Tibial artery (tissue), 4 donors: ENCODE results near the gene CHIC1.
"Not testable (repeated sequence)": the region's sequence is repeated elsewhere in the genome, so short reads cannot be mapped to it uniquely, and the experiment has no call there.

ENCODE experiments used
- DNase-seq, 2 donors: peaks; one replicate each; pipeline ENCODE4 v3.0.0-alpha.2; 2019
- H3K27ac ChIP-seq, 2 donors: fragments of 200-600 bp; sonication (generic) in 1 of 2; 1 replicate in 1 of 2; 2 replicates in 1 of 2; pipeline ENCODE4 v1.5.1; 2018 to 2019; ENCODE audit warnings: mild to moderate bottlenecking in 1 of 2
- H3K27me3 ChIP-seq, 2 donors: fragments of 200-600 bp; sonication (generic) in 1 of 2; one replicate each; pipeline versions ENCODE4 v1.5.1 to v1.6.0; 2016 to 2019
- H3K36me3 ChIP-seq, 3 donors: fragments of 200-600 bp; sonication (generic) in 2 of 3; one replicate each; pipeline ENCODE4 v1.5.1; 2016 to 2019; ENCODE audit warnings: mild to moderate bottlenecking in 2 of 3
- H3K4me1 ChIP-seq, 4 donors: fragments of 200-600 bp; sonication (generic) in 2 of 4; 1 replicate in 3 of 4; 2 replicates in 1 of 4; pipeline ENCODE4 v1.5.1; 2016 to 2019
- H3K4me3 ChIP-seq, 2 donors: fragments of 200-600 bp; sonication (generic) in 1 of 2; 1 replicate in 1 of 2; 2 replicates in 1 of 2; pipeline ENCODE4 v1.5.1; 2018 to 2019; ENCODE audit warnings: mild to moderate bottlenecking in 2 of 2
- H3K9me3 ChIP-seq, 3 donors: fragments of 200-600 bp; sonication (generic) in 1 of 3; one replicate each; pipeline ENCODE4 v1.5.1; 2016 to 2019
- intact Hi-C: fragments of 100-400 bp; cut with DNase I; formaldehyde crosslinking; loops from one replicate; pipeline ENCODE4 v1.15.0; 2023; ENCODE audit warnings: low total_unique reads
- TF ChIP-seq, protein P1 (sequence below), 2 experiments: fragments of 200-600 bp in 1 of 2; fragments of 450-650 bp in 1 of 2; IDR thresholded peaks; one replicate each; pipeline ENCODE4 v1.5.1; 2017 to 2019; ENCODE audit warnings: antibody characterized with exemption in 2 of 2, mild to moderate bottlenecking in 1 of 2, moderate library complexity in 1 of 2

Gene CHIC1

DNA sequence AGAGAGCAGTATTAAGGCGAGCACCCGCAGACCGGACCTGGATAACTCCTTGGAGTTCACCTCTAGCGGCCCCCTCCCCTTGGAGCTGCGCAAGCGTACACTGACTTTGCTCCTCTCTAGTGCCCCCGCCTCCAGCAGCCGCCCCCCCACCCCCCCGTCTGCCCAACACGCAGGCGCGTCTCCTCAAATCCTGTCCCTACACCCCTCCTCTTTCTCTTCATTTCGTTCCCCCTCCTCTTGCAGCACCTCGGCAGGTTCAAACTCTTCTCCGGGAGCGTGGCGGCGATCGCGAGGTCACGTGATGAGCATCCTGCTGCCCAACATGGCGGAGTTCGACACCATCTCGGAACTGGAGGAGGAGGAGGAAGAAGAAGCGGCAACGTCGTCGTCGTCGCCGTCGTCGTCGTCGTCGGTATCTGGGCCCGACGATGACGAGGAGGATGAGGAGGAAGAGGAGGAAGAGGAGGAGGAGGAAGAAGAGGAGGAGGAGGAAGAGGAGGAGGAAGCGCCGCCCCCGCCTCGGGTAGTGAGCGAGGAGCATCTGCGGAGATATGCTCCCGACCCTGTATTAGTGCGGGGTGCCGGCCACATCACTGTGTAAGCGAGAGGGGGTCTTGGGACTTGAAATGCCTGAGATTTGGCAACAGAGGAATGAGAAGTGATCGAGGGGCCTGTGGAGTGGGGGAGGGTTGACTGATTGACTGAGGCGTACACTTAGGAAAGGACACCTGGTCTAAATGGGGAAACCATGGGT lies at the start of gene CHIC1:
Gene CHIC1 (plus strand): TSS at position 214 of the 754 bp plus-strand sequence. CDS start 88 bp downstream, at position 302.
- peak; percentile 51 to 79 for DNase-seq
- Histone ChIP-seq H3K4me3 (peak within 1 kb of the TSS; percentile 69 to 72), H3K36me3 (no peaks in the 10 kb centered on the region), H3K9me3 (no peaks in the 10 kb centered on the region), H3K27me3 (no peaks in the 10 kb centered on the region), H3K4me1 (peaks cover 0 to 4% (median 0%) of the 10 kb centered on the region in 4 donors), H3K27ac (peak within 1 kb of the TSS; percentile 87 to 92)
- TF ChIP-seq, protein P1, sequence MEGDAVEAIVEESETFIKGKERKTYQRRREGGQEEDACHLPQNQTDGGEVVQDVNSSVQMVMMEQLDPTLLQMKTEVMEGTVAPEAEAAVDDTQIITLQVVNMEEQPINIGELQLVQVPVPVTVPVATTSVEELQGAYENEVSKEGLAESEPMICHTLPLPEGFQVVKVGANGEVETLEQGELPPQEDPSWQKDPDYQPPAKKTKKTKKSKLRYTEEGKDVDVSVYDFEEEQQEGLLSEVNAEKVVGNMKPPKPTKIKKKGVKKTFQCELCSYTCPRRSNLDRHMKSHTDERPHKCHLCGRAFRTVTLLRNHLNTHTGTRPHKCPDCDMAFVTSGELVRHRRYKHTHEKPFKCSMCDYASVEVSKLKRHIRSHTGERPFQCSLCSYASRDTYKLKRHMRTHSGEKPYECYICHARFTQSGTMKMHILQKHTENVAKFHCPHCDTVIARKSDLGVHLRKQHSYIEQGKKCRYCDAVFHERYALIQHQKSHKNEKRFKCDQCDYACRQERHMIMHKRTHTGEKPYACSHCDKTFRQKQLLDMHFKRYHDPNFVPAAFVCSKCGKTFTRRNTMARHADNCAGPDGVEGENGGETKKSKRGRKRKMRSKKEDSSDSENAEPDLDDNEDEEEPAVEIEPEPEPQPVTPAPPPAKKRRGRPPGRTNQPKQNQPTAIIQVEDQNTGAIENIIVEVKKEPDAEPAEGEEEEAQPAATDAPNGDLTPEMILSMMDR (IDR thresholded peaks at IDR 0.05): no peak
- intact Hi-C loops: no loop called here

DNA sequence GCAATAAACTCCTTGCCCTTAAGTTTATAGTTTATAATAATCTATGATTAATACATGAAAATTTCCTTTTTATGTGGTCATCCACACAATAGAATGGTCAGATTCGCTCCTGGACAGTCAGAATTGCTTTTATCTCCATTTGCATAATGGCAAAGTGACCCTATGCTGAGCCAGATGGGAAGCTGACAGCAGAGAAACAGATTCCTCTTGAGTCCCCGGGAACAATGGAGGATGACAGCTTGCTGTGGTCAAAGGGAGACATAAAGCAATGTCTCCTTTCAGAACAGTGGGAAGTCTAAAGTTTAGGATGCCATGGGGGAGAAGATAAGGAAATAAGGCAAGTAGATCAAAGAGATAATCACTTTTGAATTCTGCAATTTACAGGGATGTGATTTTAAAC lies 40.2 kb upstream of the CHIC1 start:
- H3K4me3 ChIP-seq, H3K4me1 ChIP-seq, H3K27ac ChIP-seq, intact Hi-C loops, H3K36me3 ChIP-seq, DNase-seq, H3K9me3 ChIP-seq, H3K27me3 ChIP-seq: not testable (repeated sequence)

DNA sequence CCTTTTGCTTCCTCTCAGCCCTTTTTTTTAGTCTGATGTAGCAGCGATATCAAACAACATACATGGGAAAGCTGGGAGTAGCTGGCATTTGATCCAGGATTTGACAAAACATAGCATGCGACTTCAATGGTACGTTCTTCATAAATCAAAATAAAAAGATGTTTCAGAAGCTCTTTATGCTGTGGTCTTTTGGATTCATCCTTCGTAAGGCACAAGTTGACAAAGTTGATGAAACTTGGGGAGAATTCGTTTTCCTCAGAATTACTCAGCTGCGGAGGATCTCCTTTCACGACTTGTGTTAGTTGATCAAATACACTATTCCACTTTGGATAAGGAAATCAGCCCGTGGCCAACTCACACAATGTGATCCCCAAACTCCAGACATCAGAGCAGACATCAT lies 38.1 kb upstream of the CHIC1 start:
- no peaks in the 10 kb centered on the region for H3K4me1 ChIP-seq
- H3K27me3 ChIP-seq: no peaks in the 10 kb centered on the region
- H3K27ac ChIP-seq: no peak overlapping the region
- H3K4me3 ChIP-seq: no peak overlapping the region
- intact Hi-C loops: no loop called here
- no peak for DNase-seq
- no peaks in the 10 kb centered on the region for H3K36me3 ChIP-seq
- H3K9me3 ChIP-seq: peaks cover 0 to 6% (median 0%) of the 10 kb centered on the region in 3 donors
- TF ChIP-seq, protein P1 (IDR thresholded peaks at IDR 0.05): no peak

DNA sequence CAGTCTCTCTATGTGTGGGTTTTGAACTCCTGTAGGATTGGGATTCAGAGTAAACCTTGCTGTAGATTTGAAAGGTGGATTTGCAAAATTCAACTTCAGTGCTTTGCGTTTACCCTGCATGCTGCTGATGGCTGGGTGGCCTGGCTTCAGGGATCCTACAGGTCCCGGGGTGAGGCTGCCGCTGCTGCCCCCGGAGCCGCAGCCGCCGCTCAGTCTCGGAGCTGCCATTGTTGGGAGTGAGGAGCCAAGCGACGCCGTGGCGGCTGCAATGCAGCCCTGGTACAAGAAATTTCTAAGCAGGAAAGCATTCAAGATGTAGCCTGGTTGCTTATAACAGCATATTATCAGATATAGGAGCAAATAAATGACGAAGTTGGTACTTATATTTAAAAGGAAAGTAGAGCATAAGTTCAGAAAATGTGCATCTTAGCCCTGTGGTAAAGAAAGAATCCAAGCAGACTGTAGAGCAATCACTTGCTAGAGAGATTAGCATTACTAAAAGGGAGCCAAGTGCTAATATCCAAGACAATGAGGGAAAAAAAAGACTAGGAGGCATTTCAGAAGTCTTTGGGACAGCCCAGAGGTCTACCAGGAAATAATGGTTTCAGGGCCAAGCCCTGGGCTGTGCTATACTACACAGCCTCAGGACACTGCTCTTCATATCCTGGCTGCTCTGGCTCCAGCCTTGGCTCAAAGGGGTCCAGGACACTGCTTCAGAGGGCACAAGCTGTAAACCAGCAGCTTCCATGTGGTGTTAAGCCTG lies 36.9 kb upstream of the CHIC1 start:
- Histone ChIP-seq H3K27me3 (no peaks in the 10 kb centered on the region), H3K36me3 (no peaks in the 10 kb centered on the region), H3K4me1 (no peaks in the 10 kb centered on the region), H3K27ac (no peak overlapping the region), H3K4me3 (no peak overlapping the region), H3K9me3 (peaks cover 0 to 6% (median 0%) of the 10 kb centered on the region in 3 donors)
- DNase-seq: no peak
- intact Hi-C loops: no loop called here
- TF ChIP-seq, protein P1 (IDR thresholded peaks at IDR 0.05): no peak

DNA sequence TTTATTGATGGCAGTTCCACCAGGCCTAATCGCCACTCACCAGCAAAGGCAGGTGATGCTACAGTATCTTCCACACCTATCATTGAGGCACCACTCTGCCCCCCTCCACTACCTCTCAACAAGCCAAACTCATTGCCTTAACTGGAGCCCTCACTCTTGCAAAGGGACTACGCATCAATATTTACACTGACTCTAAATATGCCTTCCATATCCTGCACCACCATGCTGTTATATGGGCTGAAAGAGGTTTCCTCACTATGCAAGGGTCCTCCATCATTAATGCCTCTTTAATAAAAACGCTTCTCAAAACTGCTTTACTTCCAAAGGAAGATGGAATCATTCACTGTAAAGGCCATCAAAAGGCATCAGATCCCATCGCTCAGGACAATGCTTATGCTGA lies 31.3 kb upstream of the CHIC1 start:
- H3K4me3 ChIP-seq, DNase-seq, H3K4me1 ChIP-seq, intact Hi-C loops, H3K36me3 ChIP-seq, H3K27me3 ChIP-seq, H3K27ac ChIP-seq: not testable (repeated sequence)
- peaks cover 0 to 10% (median 0%) of the 10 kb centered on the region in 3 donors for H3K9me3 ChIP-seq

DNA sequence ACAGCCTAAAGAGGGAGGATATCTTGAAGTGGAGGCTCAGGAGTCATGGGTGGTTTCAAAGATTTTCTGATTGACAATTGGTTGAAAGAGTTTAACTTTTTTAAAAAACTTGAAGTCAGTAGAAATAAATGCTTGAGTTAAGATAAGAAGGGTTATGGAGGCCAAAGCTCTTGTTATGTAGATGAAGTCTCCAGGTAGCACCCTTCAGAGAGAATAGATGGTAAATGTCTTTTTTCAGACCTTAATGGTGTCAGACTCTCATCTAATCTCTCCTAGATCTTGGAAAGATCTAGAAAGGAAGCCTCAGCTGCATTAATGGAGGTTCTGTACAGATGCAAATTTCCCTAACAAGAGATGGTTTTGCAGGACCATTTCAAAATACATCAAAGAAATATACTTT lies 6.8 kb upstream of the CHIC1 start:
- TF ChIP-seq, protein P1 (IDR thresholded peaks at IDR 0.05): no peak
- Histone ChIP-seq H3K36me3 (no peaks in the 10 kb centered on the region), H3K27ac (no peak overlapping the region), H3K4me3 (no peak overlapping the region), H3K27me3 (no peaks in the 10 kb centered on the region), H3K4me1 (no peaks in the 10 kb centered on the region), H3K9me3 (no peaks in the 10 kb centered on the region)
- intact Hi-C loops: no loop called here
- no peak for DNase-seq
